GM23338 (cell line): ENCODE measurements around the gene GNB3.

Source experiments
- CTCF ChIP-seq, 2 experiments: fragments of 200-600 bp in 1 of 2; sonication (generic) in 1 of 2; conservative IDR thresholded peaks; 2 replicates each; pipeline versions ENCODE4 v1.5.1 to v1.6.1; 2016 to 2017; ENCODE audit warnings: antibody characterized with exemption in 2 of 2, low read depth in 2 of 2, mild to moderate bottlenecking in 2 of 2, moderate library complexity in 1 of 2
- EZH2 ChIP-seq: fragments of 200-600 bp; sonication (generic); IDR thresholded peaks from one replicate; pipeline ENCODE4 v1.8.0; 2017; ENCODE audit warnings: antibody characterized with exemption, mild to moderate bottlenecking, low read depth; ENCODE audit not compliant: unreplicated experiment
- EZH2phosphoT487 ChIP-seq: fragments of 200-600 bp; sonication (generic); IDR thresholded peaks from one replicate; pipeline ENCODE4 v1.8.1; 2018; ENCODE audit warnings: antibody characterized with exemption; ENCODE audit not compliant: unreplicated experiment
- POLR2AphosphoS5 ChIP-seq: IDR thresholded peaks from 2 replicates; pipeline ENCODE4 v1.6.1; 2016; ENCODE audit warnings: antibody characterized with exemption, low read depth

GRCh38 chr12:6827982-6828780 lies 12.5 kb upstream of the GNB3 start, which contains the start of gene P3H3:
- TF ChIP-seq EZH2phosphoT487: no peak
- no peak; a peak in 1 of 4 replicates for TF ChIP-seq CTCF (conservative IDR thresholded peaks at IDR 0.05; ENCODE audit: low read depth in 2 of 2)
- TF ChIP-seq EZH2: no peak
- TF ChIP-seq POLR2AphosphoS5: peak; percentile 59
